PFSK-1 (cell line): ENCODE data around the gene VMA21. TPM values are rescaled to one million over a fixed set of nuclear protein-coding genes. Genes with fewer than 3 reads are reported as not detected.

Source experiments
- FOXP2 ChIP-seq: optimal IDR thresholded peaks from 2 replicates; pipeline ENCODE3; 2011; ENCODE audit warnings: borderline replicate concordance, control low read depth, inconsistent platforms; ENCODE audit not compliant: insufficient read depth; ENCODE audit errors: extremely low read length, extremely low read depth
- POLR2AphosphoS5 ChIP-seq: IDR thresholded peaks from 2 replicates; pipeline ENCODE4 v1.6.1; 2012; ENCODE audit warnings: low read depth, mild to moderate bottlenecking, control low read depth, low read length, moderate library complexity
- REST ChIP-seq, 2 experiments: IDR thresholded peaks; 2 replicates each; pipeline versions ENCODE4 v1.6.1 to v1.8.0; 2011 to 2012; ENCODE audit warnings: low read depth in 2 of 2, low read length in 2 of 2, control low read depth in 1 of 2, inconsistent platforms in 1 of 2, mild to moderate bottlenecking in 1 of 2, moderate library complexity in 1 of 2; ENCODE audit not compliant: insufficient read depth in 1 of 2
- SIN3A ChIP-seq: IDR thresholded peaks from 2 replicates; pipeline ENCODE4 v1.6.1; 2012; ENCODE audit warnings: mild to moderate bottlenecking, low read length, moderate library complexity, borderline replicate concordance; ENCODE audit not compliant: insufficient read depth
- TAF1 ChIP-seq: IDR thresholded peaks from 2 replicates; pipeline ENCODE4 v1.6.1; 2012; ENCODE audit warnings: low read length, control low read depth, borderline replicate concordance; ENCODE audit not compliant: insufficient read depth
- polyA plus RNA-seq: library from polyadenylated mRNA; unstranded; fragments of >200 nt; gene quantifications from one replicate; pipeline ENCODE4 v1.2.1, GENCODE V29; 2012; ENCODE audit warnings: low read depth, missing spikeins; ENCODE audit not compliant: insufficient read length

VMA21 gene
- 13.2 TPM for polyA plus RNA-seq

GRCh38 chrX:151396825-151397740, at the start of gene VMA21:
Gene VMA21 (plus strand): TSS chrX:151397206. CDS start chrX:151397309, 103 bp downstream.
- TF ChIP-seq REST (IDR thresholded peaks at IDR 0.05; ENCODE audit: insufficient read depth in 1 of 2, low read depth in 2 of 2, low read length in 2 of 2) (no peak), POLR2AphosphoS5 (peak; percentile 57), SIN3A (no peak), TAF1 (no peak), FOXP2 (peak; percentile 40)

- TF ChIP-seq SIN3A, result no peak
- no peak for TF ChIP-seq POLR2AphosphoS5
- no peak for TF ChIP-seq TAF1
- no peak for TF ChIP-seq REST (IDR thresholded peaks at IDR 0.05; ENCODE audit: insufficient read depth in 1 of 2, low read depth in 2 of 2, low read length in 2 of 2)
- TF ChIP-seq FOXP2, result no peak
Observed at GRCh38 chrX:151359341-151359740, 37.7 kb upstream of the VMA21 start.

- TF ChIP-seq POLR2AphosphoS5 (no peak), SIN3A (no peak), TAF1 (no peak), REST (IDR thresholded peaks at IDR 0.05; ENCODE audit: insufficient read depth in 1 of 2, low read depth in 2 of 2, low read length in 2 of 2) (no peak)
Observed at GRCh38 chrX:151359931-151360871, 36.8 kb upstream of the VMA21 start.

GRCh38 chrX:151363316-151363715, 33.7 kb upstream of the VMA21 start:
- TF ChIP-seq REST (IDR thresholded peaks at IDR 0.05; ENCODE audit: insufficient read depth in 1 of 2, low read depth in 2 of 2, low read length in 2 of 2), result no peak
- no peak for TF ChIP-seq POLR2AphosphoS5
- no peak for TF ChIP-seq SIN3A
- TF ChIP-seq TAF1, result no peak
- TF ChIP-seq FOXP2, result no peak
